ENCODE results near the gene RDH14. TPM values are rescaled to one million over a fixed set of nuclear protein-coding genes. Genes with fewer than 3 reads are reported as not detected.

RDH14 gene
- total RNA-seq, 1 donor from 2014 or later: 22.4 TPM

DNA sequence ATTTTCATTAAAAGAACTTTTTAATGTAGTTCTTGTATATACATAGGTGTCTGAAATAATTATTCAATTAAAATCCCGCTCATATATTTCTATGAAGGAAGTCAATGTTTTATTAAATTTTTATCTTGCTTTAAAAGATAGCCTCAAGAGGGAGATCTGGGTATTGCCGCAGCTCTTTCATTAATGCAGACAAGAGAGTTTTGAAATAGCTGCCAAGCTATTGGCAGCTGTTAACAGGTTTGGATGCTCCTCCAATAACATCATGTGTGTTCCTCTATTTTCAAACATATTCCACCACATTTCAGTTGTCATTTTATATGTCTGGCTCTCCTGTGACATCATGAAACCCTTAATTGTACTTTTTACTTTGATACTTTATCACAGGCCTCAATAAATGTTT, 41.8 kb upstream of the RDH14 start:
- TF ChIP-seq, protein P1, sequence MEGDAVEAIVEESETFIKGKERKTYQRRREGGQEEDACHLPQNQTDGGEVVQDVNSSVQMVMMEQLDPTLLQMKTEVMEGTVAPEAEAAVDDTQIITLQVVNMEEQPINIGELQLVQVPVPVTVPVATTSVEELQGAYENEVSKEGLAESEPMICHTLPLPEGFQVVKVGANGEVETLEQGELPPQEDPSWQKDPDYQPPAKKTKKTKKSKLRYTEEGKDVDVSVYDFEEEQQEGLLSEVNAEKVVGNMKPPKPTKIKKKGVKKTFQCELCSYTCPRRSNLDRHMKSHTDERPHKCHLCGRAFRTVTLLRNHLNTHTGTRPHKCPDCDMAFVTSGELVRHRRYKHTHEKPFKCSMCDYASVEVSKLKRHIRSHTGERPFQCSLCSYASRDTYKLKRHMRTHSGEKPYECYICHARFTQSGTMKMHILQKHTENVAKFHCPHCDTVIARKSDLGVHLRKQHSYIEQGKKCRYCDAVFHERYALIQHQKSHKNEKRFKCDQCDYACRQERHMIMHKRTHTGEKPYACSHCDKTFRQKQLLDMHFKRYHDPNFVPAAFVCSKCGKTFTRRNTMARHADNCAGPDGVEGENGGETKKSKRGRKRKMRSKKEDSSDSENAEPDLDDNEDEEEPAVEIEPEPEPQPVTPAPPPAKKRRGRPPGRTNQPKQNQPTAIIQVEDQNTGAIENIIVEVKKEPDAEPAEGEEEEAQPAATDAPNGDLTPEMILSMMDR (IDR thresholded peaks at IDR 0.05): no peak
- no peaks in the 10 kb centered on the region for H3K9me3 ChIP-seq
- ATAC-seq (no peak), DNase-seq (no peak)
- intact Hi-C loops (cut with DNase I): no loop called here
- no peak overlapping the region for H3K27ac ChIP-seq
- no peaks in the 10 kb centered on the region for H3K36me3 ChIP-seq
- no peaks in the 10 kb centered on the region for H3K4me1 ChIP-seq
- H3K27me3 ChIP-seq: no peaks in the 10 kb centered on the region
- no peak overlapping the region for H3K4me3 ChIP-seq

DNA sequence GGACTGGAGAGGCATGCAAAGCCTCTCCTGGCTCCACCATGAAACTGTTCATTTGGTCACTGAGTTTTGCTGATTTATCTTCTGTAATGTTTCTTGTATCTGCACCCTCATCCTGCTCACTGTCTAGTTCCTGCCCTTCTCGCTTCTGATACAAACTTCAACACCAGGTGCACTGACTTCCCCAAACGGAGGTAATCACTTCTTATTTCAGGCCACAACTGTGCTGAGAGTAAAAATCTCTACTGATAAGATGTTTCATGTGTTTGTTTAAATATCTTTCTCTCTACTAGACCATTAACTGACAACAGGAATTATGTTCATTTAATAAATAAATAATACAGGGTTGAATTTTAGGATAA, 39.8 kb upstream of the RDH14 start:
- no peaks in the 10 kb centered on the region for H3K27me3 ChIP-seq
- DNase-seq: no peak
- H3K36me3 ChIP-seq: no peaks in the 10 kb centered on the region
- no peaks in the 10 kb centered on the region for H3K9me3 ChIP-seq
- no peak overlapping the region for H3K4me3 ChIP-seq
- TF ChIP-seq, protein P1 (IDR thresholded peaks at IDR 0.05): no peak
- no peak for ATAC-seq
- intact Hi-C loops (cut with DNase I): no loop called here
- no peak overlapping the region for H3K27ac ChIP-seq
- no peaks in the 10 kb centered on the region for H3K4me1 ChIP-seq

DNA sequence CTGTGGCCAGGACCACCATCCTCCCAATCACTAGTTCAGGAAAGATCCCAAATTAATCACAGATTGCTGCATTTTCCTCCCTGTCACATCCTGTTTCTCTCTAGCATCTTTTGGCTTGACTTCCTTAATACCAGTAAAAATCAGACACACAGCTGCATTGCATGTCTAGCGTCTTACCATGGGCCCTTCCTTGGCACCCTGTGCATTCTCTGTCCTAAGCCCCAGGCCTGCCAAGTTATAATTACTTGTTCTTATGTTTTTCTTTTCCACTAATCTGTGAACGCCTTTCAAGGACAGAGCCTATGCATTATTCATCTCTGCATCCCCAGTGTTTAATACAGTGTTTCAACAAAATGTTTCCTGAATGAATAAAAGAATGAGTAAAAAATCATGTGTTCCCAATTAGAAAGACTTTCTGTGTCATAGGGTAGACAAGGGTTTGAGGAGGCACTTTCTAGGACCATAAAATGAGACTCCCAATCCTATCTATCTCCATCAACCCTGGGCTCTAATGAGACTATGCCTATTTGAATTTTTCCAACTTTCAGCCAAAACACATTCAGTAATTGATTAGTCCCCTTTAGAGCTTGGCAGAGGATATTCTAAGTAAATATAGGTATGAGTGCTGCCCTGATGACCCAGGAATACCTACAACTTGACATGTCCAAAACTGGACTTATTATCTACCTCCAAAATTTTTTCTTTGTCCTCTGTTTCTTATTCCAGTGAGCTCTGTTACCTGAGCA, 39.2 kb upstream of the RDH14 start:
- TF ChIP-seq, protein P1 (IDR thresholded peaks at IDR 0.05): no peak
- no peak overlapping the region for H3K27ac ChIP-seq
- ATAC-seq: no peak
- no peak for DNase-seq
- no peaks in the 10 kb centered on the region for H3K36me3 ChIP-seq
- no peaks in the 10 kb centered on the region for H3K4me1 ChIP-seq
- intact Hi-C loops (cut with DNase I): no loop called here
- no peak overlapping the region for H3K4me3 ChIP-seq
- H3K27me3 ChIP-seq: no peaks in the 10 kb centered on the region
- H3K9me3 ChIP-seq: no peaks in the 10 kb centered on the region

DNA sequence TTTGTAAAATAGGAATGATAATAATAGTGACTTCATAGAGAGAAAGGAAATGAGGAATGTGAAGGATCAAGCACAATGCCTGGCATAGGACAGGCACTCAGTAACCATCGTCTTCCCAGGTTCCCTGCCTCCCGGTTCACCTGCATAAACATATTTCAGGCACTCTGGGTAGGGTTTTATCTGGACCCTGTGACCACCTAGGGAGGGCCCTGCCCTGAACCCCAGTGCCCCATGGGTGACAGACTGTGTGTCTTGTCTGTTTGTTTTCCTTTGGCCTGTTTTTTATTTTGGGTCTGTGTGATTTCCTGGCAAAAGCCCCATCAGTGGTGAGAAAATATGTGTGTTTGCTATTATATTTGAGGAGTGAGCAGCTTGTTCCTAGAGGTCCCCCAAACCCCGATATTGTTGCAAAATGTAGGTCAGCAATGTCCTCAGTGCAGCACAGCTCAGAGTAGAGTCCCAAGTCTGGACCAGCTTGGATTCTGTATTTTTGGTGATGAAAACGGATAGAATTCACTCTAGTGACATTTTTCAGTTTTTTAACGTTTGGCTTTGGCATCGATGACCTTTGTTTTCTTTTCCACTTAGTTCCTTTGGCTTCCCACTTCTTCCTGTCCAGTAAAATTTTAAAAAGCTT, 38.5 kb upstream of the RDH14 start:
- no peak overlapping the region for H3K4me3 ChIP-seq
- intact Hi-C loops (cut with DNase I): no loop called here
- H3K4me1 ChIP-seq: no peaks in the 10 kb centered on the region
- no peak overlapping the region for H3K27ac ChIP-seq
- TF ChIP-seq, protein P1 (IDR thresholded peaks at IDR 0.05): no peak
- no peak for DNase-seq
- H3K9me3 ChIP-seq: no peaks in the 10 kb centered on the region
- ATAC-seq: no peak
- H3K36me3 ChIP-seq: no peaks in the 10 kb centered on the region
- no peaks in the 10 kb centered on the region for H3K27me3 ChIP-seq

DNA sequence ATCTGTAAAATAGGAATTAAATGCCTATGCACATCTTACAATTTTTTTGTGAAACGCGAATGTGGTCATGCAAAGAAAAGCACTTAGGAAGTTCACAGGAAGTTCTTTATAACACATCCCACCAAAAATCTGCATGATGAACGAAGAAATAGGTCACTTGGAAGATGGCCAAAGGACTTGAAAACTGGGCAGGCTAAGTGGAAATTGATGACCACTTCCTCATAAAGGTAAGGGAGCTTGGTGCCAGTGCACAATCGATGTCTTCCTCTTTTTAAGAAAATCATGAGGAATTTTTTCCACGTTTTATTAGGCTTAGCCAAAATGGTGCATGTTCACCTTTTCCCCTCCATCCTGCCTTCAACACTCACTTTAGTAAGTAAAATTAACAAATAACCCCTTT, 37.2 kb upstream of the RDH14 start:
- no peaks in the 10 kb centered on the region for H3K36me3 ChIP-seq
- H3K9me3 ChIP-seq: no peaks in the 10 kb centered on the region
- H3K4me1 ChIP-seq: no peaks in the 10 kb centered on the region
- ATAC-seq: no peak
- TF ChIP-seq, protein P1 (IDR thresholded peaks at IDR 0.05): no peak
- H3K27me3 ChIP-seq: no peaks in the 10 kb centered on the region
- intact Hi-C loops (cut with DNase I): no loop called here
- no peak overlapping the region for H3K4me3 ChIP-seq
- H3K27ac ChIP-seq: no peak overlapping the region
- DNase-seq: no peak

Measured in upper lobe of right lung (tissue), 1 donor.